ENCODE measurements around the gene MIOX.

MIOX gene

DNA sequence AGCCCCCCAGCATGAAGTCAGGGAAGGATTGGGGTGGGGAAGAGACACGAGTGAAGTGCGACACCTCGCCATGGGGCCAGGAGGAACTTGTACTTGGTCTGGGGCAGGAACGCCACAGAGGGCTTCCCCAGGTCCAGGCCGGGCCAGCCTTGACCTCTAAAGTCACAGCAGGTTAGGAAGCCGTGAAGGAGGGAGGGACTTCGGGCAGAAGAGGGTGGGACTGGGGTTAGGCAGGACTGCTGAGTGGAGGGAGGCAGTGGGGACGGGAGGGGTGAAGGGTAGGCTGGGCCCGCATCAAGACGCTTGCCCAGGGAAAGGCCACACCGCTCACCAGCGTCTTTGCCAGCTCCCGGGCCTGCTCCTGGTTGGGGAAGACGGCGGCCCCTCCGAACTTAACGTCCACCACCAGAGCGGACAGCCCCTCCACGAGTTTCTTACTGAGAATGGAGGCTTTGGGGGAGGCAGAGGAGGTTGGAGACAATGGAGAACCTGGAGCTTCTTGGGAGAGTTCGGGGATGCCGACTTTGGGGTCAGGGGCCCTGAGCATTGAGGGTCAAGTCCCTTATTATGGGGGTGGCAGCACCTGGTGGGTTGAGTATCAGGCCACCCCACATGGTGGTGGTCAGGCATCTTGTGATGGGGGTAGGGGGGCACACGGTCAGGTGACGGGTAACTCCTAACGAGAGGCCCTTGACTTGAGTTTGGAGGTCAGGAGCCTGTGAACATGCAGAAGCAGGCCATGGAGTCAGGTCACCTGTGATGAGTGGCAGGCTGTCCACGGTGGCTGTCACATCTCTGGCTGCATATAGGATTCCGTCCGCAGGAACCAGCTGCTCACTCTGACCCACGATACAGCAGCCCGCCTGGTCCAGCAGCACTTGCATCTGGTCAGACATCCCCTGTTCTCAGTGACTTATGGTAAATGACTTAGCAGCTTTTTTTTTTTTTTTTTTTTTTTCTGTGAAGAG, 40.5 kb downstream of the MIOX start:
- peak overlapping the region; percentile 74 for H3K4me3 ChIP-seq (replicated peaks; ENCODE audit: low read depth, low read length)
- TF ChIP-seq, protein P1, sequence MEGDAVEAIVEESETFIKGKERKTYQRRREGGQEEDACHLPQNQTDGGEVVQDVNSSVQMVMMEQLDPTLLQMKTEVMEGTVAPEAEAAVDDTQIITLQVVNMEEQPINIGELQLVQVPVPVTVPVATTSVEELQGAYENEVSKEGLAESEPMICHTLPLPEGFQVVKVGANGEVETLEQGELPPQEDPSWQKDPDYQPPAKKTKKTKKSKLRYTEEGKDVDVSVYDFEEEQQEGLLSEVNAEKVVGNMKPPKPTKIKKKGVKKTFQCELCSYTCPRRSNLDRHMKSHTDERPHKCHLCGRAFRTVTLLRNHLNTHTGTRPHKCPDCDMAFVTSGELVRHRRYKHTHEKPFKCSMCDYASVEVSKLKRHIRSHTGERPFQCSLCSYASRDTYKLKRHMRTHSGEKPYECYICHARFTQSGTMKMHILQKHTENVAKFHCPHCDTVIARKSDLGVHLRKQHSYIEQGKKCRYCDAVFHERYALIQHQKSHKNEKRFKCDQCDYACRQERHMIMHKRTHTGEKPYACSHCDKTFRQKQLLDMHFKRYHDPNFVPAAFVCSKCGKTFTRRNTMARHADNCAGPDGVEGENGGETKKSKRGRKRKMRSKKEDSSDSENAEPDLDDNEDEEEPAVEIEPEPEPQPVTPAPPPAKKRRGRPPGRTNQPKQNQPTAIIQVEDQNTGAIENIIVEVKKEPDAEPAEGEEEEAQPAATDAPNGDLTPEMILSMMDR (IDR thresholded peaks at IDR 0.05; ENCODE audit: low read length, missing control alignments) = no peak
- peak; percentile 49 for DNase-seq (ENCODE audit: low read depth)

DNA sequence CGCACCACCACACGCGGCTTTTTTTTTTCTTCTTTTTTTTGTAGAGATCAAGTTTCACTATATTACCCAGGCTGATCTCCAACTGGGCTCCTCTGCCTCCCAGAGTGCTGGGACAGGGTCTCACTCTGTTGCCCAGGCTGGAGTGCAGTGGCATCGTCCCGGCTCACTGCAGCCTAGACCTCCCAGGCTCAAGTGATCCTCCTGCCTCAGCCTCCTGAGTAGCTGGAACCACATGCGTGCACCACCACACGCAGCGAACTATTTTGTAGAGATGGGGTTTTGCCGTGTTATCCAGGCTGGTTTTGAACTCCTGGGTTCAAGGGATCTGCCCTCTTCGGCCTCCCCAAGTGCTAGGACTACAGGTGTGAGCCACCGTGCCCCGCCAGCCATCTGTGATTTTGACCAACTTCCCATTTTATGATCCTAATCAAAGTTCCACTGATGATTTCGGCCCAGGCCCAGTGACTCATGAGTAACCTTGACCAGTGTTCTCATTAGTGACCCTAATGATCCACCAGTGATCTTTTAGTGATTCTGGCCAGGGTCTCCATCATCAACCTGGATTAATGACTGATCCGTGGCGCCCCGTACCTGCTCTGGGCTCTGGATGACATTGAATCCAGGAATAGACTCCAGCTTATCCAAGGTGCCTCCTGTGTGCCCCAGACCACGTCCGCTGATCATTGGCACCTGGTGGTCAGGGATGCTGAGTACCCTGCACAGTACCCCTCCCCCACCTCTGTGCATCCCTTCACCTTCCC, 41.4 kb downstream of the MIOX start:
- H3K4me3 ChIP-seq (replicated peaks; ENCODE audit: low read depth, low read length) = no peak overlapping the region
- TF ChIP-seq, protein P1 (IDR thresholded peaks at IDR 0.05; ENCODE audit: low read length, missing control alignments) = no peak

DNA sequence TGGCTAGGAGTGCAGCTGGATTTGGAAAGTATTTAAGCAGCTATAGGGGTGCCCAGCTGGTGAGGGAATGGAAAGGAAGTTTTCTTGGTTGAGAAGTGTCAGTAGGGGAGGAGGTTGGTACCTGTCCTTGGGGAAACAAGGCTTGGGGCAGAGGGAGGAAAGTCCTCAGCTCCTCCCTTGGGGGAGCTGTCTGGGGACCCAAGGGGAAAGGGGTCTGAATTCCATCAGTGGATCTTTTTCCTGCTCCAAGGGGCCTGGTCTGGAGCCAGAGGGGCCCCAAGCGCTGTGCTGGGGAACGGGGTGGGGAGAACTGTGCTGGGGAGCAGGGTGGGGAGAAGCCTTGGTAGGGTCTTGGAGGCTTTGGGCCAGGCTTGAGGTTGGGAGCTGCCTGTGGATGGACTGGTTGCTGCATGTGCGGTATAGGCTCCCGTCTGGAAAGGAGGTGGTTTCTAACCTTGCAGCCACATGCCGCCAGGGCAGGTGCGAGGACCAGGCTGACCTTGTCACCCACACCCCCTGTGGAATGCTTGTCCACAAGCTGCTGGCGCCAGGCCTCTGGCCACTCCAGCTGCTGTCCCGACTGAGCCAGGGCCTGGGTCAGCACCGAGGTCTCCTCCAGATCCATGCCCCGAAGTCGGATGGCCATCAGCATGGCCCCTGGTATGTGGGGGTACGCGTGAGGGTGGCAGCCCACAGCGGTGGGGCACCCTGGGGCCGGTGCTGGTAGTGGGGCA, 42.2 kb downstream of the MIOX start:
- H3K4me3 ChIP-seq (replicated peaks; ENCODE audit: low read depth, low read length) = peak overlapping the region; percentile 62
- TF ChIP-seq, protein P1 (IDR thresholded peaks at IDR 0.05; ENCODE audit: low read length, missing control alignments) = no peak
- no peak for DNase-seq (ENCODE audit: low read depth)

More for the DNA sequence above, 41.4 kb downstream of the MIOX start:
- DNase-seq (ENCODE audit: low read depth) = no peak

DNA sequence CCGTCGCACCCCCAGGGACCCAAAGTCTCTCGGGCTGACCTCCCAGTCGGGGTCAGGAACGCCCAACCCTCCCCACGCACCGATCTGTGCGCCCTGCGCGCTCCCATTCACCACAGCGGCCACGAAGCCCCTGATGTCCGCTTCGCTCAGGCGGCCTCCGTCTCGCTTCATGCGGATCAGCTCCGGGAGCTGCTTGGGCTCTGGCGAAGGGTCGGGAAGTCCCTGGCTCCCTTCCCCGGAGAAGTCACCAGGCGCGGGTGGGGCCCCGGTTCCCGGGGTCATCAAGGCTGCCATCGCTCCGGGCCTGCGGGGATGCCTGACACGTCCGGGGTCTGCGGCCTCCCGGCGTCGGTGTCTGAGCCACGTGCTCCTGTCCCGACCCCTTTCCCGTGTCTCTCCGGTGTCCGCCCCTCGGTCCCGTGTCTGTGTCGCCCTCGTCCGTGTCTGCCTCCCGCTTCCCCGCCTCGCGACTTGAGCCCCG, 42.8 kb downstream of the MIOX start:
- DNase-seq (ENCODE audit: low read depth) = no peak
- peak overlapping the region; percentile 62 for H3K4me3 ChIP-seq (replicated peaks; ENCODE audit: low read depth, low read length)
- TF ChIP-seq, protein P1 (IDR thresholded peaks at IDR 0.05; ENCODE audit: low read length, missing control alignments) = no peak

DNA sequence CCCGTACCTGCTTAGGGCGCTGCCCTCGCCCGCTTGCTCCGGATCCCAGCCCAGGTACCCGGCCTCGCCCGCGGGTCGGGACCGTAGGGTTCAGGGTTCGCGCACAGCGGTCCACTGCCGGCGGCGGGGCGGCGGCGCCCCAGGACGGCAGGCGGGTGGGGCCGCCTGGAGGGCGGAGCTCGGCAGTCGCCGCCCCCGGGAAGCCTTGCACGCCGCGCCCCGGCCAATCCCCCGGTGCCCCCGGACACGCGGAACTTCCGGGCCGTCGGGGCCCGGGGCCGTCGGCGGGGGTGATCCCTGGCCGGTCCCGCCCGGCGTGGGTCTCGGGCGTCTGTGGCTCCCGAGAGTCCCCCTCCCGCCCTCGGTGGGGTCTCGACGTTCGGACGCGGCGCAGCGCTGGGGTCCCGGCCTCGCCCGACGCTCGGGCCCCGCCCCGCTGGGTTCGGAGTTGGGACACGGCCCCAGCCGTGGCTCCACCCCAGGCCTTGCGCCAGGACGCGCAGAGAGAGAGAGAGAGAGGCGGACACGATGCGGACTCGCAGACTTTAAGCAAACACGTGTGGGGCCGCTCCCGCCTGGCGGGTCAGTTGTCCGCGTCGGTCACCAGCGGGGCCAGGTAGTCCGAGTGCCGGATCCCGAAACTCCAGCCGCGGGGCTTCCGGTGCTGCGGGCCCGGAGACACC, 43.4 kb downstream of the MIOX start, which contains the start of gene TYMP:
TYMP (minus strand) TSS at position 116 of the 683 bp plus-strand sequence. CDS start 303 bp downstream, outside the sequence.
- H3K4me3 ChIP-seq (replicated peaks; ENCODE audit: low read depth, low read length) = peak within 1 kb of the TSS; percentile 62
- peak; percentile 88 for DNase-seq (ENCODE audit: low read depth)
- TF ChIP-seq, protein P1 (IDR thresholded peaks at IDR 0.05; ENCODE audit: low read length, missing control alignments) = no peak

DNA sequence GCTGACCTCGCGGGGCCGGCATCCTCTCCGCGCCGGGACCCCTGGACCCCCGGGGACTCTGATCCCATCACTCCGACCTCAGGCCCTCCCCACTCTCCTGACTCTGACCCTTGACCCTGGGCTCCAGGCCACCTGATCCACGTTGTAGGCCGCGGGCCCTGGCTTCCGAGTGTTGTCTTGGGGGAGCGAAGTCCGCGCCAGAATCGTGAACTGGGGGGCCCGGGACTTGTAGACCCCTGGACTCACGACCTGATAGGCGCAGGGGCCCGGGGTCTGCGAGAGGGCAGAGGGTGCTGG, 43.9 kb downstream of the MIOX start:
- peak; percentile 37 for DNase-seq (ENCODE audit: low read depth)
- H3K4me3 ChIP-seq (replicated peaks; ENCODE audit: low read depth, low read length) = peak overlapping the region; percentile 62
- TF ChIP-seq, protein P1 (IDR thresholded peaks at IDR 0.05; ENCODE audit: low read length, missing control alignments) = no peak
